ENCODE results near the gene BEND6. TPM values are rescaled to one million over a fixed set of nuclear protein-coding genes. Genes with fewer than 3 reads are reported as not detected.

The BEND6 gene
- total RNA-seq, 4 donors from 2014 or later, result 0.27 to 0.58 (median 0.42) TPM; not detected in 1

- H3K4me3 ChIP-seq (ENCODE audit: low read depth, poor library complexity, severe bottlenecking), result no peak overlapping the region
- DNase-seq (ENCODE audit: low spot score in 2 of 2), result no peak
- intact Hi-C loops (cut with DNase I; ENCODE audit: low total_unique reads), result no loop called here
- 82 to 85% methylated on average over 1 of the region's 1 CpG for WGBS, 2 donors
- TF ChIP-seq CTCF (IDR thresholded peaks at IDR 0.05) (no peak), POLR2A (IDR thresholded peaks at IDR 0.05) (no peak)
These were observed 10.2 kb downstream of the BEND6 start for GRCh38 chr6:56965126-56965525.

GRCh38 chr6:56970849-56971248, 15.9 kb downstream of the BEND6 start:
- intact Hi-C loops (cut with DNase I; ENCODE audit: low total_unique reads), result no loop called here
- TF ChIP-seq POLR2A (IDR thresholded peaks at IDR 0.05) (no peak), CTCF (IDR thresholded peaks at IDR 0.05) (no peak)
- DNase-seq (ENCODE audit: low spot score in 2 of 2), result no peak
- WGBS, 2 donors, result 79 to 93% methylated on average over 1 of the region's 1 CpG
- no peak overlapping the region for H3K4me3 ChIP-seq (ENCODE audit: low read depth, poor library complexity, severe bottlenecking)

- WGBS, 2 donors, result 89 to 94% methylated on average over 1 of the region's 1 CpG
- DNase-seq (ENCODE audit: low spot score in 2 of 2), result no peak
- no peak overlapping the region for H3K4me3 ChIP-seq (ENCODE audit: low read depth, poor library complexity, severe bottlenecking)
- TF ChIP-seq CTCF (IDR thresholded peaks at IDR 0.05) (no peak), POLR2A (IDR thresholded peaks at IDR 0.05) (no peak)
- intact Hi-C loops (cut with DNase I; ENCODE audit: low total_unique reads), result no loop called here
These were observed 22.3 kb downstream of the BEND6 start for GRCh38 chr6:56977192-56977591.

GRCh38 chr6:56978530-56978929, 23.6 kb downstream of the BEND6 start:
- TF ChIP-seq POLR2A (IDR thresholded peaks at IDR 0.05) (no peak), CTCF (IDR thresholded peaks at IDR 0.05) (no peak)
- H3K4me3 ChIP-seq (ENCODE audit: low read depth, poor library complexity, severe bottlenecking), result no peak overlapping the region
- no peak for DNase-seq (ENCODE audit: low spot score in 2 of 2)
- WGBS, 2 donors, result 41 to 84% methylated on average over 1 of the region's 1 CpG
- intact Hi-C loops (cut with DNase I; ENCODE audit: low total_unique reads), result no loop called here

GRCh38 chr6:56984361-56984760, 29.5 kb downstream of the BEND6 start:
- no peak for DNase-seq (ENCODE audit: low spot score in 2 of 2)
- TF ChIP-seq CTCF (IDR thresholded peaks at IDR 0.05), result no peak
- no peak for TF ChIP-seq POLR2A (IDR thresholded peaks at IDR 0.05)
- intact Hi-C loops (cut with DNase I; ENCODE audit: low total_unique reads), result no loop called here
- WGBS, 2 donors, result 78 to 80% methylated on average over 5 of the region's 5 CpGs
- no peak overlapping the region for H3K4me3 ChIP-seq (ENCODE audit: low read depth, poor library complexity, severe bottlenecking)

GRCh38 chr6:56984884-56985283, 30.0 kb downstream of the BEND6 start:
- TF ChIP-seq POLR2A (IDR thresholded peaks at IDR 0.05), result no peak
- H3K4me3 ChIP-seq (ENCODE audit: low read depth, poor library complexity, severe bottlenecking), result no peak overlapping the region
- no peak for DNase-seq (ENCODE audit: low spot score in 2 of 2)
- intact Hi-C loops (cut with DNase I; ENCODE audit: low total_unique reads), result no loop called here
- WGBS, 2 donors, result 88 to 90% methylated on average over 2 of the region's 2 CpGs

Data from lower leg skin (tissue), 4 donors.